Measurements from ENCODE around the gene NOS3.
"Not testable (repeated sequence)": the region's sequence is repeated elsewhere in the genome, so short reads cannot be mapped to it uniquely, and the experiment has no call there.

Gene NOS3

GRCh38 chr7:151018421-151019129, 27.8 kb downstream of the NOS3 start:
- ATAC-seq = peak; percentile 43 to 49

GRCh38 chr7:151019130-151019447, 28.3 kb downstream of the NOS3 start:
- ATAC-seq = no peak

GRCh38 chr7:151020231-151020630, 29.4 kb downstream of the NOS3 start:
- no peak for ATAC-seq

- ATAC-seq = no peak
These were observed 32.4 kb downstream of the NOS3 start for GRCh38 chr7:151023232-151023631.

- ATAC-seq = no peak
These were observed 33.7 kb downstream of the NOS3 start, which contains the start of gene ATG9B for GRCh38 chr7:151024435-151025056. Gene ATG9B (minus strand): TSS chr7:151024494. CDS start chr7:151024423, 71 bp downstream.

GRCh38 chr7:151025924-151026671, 35.3 kb downstream of the NOS3 start:
- no peak for ATAC-seq

- not testable (repeated sequence) for ATAC-seq
These were observed 36.2 kb downstream of the NOS3 start for GRCh38 chr7:151026771-151027727.

- peak in 1 of 2 donors; percentile 2 for ATAC-seq
These were observed 36.9 kb downstream of the NOS3 start for GRCh38 chr7:151027728-151028130.

- peak; percentile 94 to 95 for ATAC-seq
These were observed 37.5 kb downstream of the NOS3 start, which contains the start of gene ABCB8 for GRCh38 chr7:151028131-151028947. Gene ABCB8 (plus strand): TSS chr7:151028450. CDS start chr7:151028516, 66 bp downstream.

GRCh38 chr7:151028948-151029501, 38.2 kb downstream of the NOS3 start:
- ATAC-seq = no peak

- no peak for ATAC-seq
These were observed 40.2 kb downstream of the NOS3 start for GRCh38 chr7:151031011-151031410.

GRCh38 chr7:151032936-151033863, 42.4 kb downstream of the NOS3 start:
- ATAC-seq = no peak

GRCh38 chr7:151033864-151034249, 43.0 kb downstream of the NOS3 start:
- no peak for ATAC-seq

GRCh38 chr7:151034312-151035025, 43.7 kb downstream of the NOS3 start:
- no peak for ATAC-seq

GRCh38 chr7:151035026-151035717, 44.4 kb downstream of the NOS3 start:
- ATAC-seq = no peak

GRCh38 chr7:151035902-151036301, 45.1 kb downstream of the NOS3 start:
- ATAC-seq = no peak

GRCh38 chr7:151038951-151039849, 48.4 kb downstream of the NOS3 start:
- ATAC-seq = peak; percentile 94 to 96

Measured in activated CD4-positive, CD25-positive, alpha-beta regulatory T cell treated with anti-CD3 and anti-CD28 coated beads, Interleukin-2, amount 50 U/mL, for 24 hours (primary cell).